Fibroblast of mammary gland (primary cell): Measurements from ENCODE around the gene RNGTT.
"Not testable (repeated sequence)": the region's sequence is repeated elsewhere in the genome, so short reads cannot be mapped to it uniquely, and the experiment has no call there.

Experiments
- DNase-seq: peaks from one replicate; pipeline ENCODE4 v3.0.0-alpha.2; 2010; ENCODE audit warnings: low read depth
- H3K4me3 ChIP-seq: 2 replicates; pipeline ENCODE4 v1.5.1; 2011; ENCODE audit warnings: low read depth, mild to moderate bottlenecking, low read length, moderate library complexity; ENCODE audit not compliant: control insufficient read depth
- CTCF ChIP-seq: conservative IDR thresholded peaks from 2 replicates; pipeline ENCODE4 v1.5.1; 2011; ENCODE audit warnings: low read depth, low read length, inconsistent platforms; ENCODE audit not compliant: control insufficient read depth, insufficient read depth

The RNGTT gene

DNA sequence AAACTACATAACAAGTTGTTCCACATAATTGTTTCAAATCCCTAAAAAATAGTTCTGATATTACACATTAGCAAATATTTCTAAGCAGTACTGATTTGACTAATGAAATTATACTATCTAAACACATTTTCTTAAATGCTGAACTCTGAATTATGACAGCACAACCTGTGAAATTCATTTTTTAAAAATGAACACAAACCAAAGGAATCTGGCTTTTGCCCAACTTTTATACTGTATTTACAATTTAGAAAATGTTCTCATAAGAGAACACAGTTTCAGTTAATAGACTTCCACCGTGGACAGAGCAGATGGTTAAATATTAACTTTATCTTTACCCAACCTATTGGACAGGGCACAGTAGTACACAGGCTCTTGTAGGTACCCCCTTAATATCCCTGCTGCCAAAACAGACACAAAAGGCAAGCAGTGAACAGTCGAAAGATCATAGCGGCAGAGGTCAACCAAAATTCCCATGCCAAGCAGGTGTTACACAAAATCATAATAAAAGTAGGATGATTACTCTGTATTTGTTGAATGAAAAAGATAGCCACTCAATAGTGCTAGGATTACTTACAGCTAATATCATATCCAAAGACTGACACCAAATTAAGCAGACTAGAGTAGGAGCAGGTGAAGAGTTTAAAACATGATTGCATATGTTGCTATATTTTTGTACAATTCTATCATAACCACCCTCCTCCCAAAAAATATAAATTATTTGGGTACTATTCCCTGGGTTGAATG is 122.5 kb downstream of the RNGTT start:
- DNase-seq: no peak
- TF ChIP-seq CTCF: no peak
- no peak overlapping the region for H3K4me3 ChIP-seq

- TF ChIP-seq CTCF: no peak
- no peak overlapping the region for H3K4me3 ChIP-seq
- no peak for DNase-seq
Observed at GRCh38 chr6:88840289-88840688, 123.1 kb downstream of the RNGTT start.

DNA sequence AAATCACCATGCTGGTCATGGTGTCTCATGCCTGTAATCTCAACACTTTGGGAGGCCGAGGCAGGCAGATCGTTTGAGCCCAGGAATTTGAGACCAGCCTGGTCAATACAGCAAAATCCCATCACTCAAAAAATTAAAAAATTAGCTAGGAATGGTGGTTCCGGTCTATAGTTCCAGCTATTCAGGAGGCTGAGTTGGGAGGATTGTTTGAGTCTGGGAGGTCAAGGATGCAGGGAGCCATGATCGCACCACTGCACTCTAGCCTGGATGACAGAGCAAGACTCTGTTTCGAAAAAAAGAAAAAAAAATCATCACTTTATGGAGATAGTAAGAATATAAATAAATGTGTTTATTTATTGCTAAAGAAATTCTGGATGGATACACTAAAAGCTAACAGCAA is 124.1 kb downstream of the RNGTT start:
- H3K4me3 ChIP-seq: no peak overlapping the region
- no peak for TF ChIP-seq CTCF
- DNase-seq: no peak

DNA sequence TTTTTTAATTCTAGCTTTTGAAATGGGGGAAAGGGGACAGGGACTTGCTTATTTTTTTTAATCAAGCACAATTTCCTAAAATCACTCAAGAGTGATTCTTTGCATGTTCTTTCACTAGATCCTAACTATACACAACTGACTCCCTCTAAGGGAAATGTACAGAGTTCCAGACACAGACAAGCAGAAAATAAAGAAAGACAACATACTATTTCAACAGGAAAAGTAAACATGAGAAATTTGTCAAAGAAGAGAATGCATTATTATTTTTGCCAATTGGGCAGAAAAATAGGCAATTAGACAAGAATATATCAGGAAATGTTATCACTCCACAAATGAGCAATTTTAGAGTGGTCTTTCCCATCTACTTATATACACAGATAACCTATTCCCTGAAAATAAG is 128.2 kb downstream of the RNGTT start:
- no peak overlapping the region for H3K4me3 ChIP-seq
- TF ChIP-seq CTCF: no peak
- no peak for DNase-seq

DNA sequence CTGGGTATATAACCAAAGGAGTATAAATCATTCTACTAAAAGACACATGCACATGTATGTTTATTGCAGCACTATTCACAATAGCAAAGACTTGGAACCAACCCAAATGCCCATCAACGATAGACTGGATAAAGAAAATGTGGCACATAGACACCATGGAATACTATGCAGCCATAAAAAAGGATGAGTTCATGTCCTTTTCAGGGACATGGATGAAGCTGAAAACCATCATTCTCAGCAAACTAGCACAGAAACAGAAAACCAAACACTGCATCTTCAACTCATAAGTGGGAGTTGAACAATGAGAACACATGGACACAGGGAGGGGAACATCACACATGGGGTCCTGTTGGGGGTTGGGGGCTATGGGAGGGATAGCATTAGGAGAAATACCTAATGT is 130.3 kb downstream of the RNGTT start:
- not testable (repeated sequence) for H3K4me3 ChIP-seq, DNase-seq

GRCh38 chr6:88827599-88827998 is 135.8 kb downstream of the RNGTT start:
- H3K4me3 ChIP-seq, DNase-seq: not testable (repeated sequence)

GRCh38 chr6:88825856-88826255 is 137.6 kb downstream of the RNGTT start:
- no peak for DNase-seq
- TF ChIP-seq CTCF: no peak
- H3K4me3 ChIP-seq: no peak overlapping the region

DNA sequence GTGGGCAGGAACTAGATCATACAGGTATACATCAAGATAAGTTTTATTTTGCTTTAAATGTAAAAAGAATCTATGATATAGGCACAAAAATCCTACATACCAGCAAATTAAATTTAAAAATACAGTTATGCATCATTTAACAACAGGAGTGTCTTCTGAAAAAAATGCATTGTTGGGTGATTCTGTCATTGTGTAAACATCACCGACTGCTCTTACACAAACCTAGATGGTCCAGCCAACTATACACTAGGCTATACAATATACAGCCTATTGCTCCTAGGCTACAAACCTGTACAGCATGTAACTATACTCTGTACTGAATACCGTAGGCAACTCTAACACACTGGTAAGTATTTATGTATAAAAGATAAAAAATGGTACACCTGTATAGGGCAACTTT is 139.4 kb downstream of the RNGTT start:
- H3K4me3 ChIP-seq: no peak overlapping the region
- DNase-seq: peak; percentile 57

More for the DNA sequence above, 139.4 kb downstream of the RNGTT start:
- TF ChIP-seq CTCF: no peak
